Neuron (in vitro differentiated cells): Measurements from ENCODE around the gene ZRANB1.
"Not testable (repeated sequence)": the region's sequence is repeated elsewhere in the genome, so short reads cannot be mapped to it uniquely, and the experiment has no call there.

Source experiments
- H2AFZ ChIP-seq: one replicate; pipeline ENCODE4 v1.6.1; 2013; ENCODE audit warnings: low read depth, mild to moderate bottlenecking, inconsistent platforms, low read length, moderate library complexity
- H3K27me3 ChIP-seq: one replicate; pipeline ENCODE4 v1.6.1; 2013; ENCODE audit warnings: low read length; ENCODE audit not compliant: insufficient read depth
- H3K36me3 ChIP-seq: one replicate; pipeline ENCODE4 v1.6.1; 2013; ENCODE audit warnings: low read length; ENCODE audit not compliant: insufficient read depth
- H3K4me1 ChIP-seq: one replicate; pipeline ENCODE4 v1.6.1; 2013; ENCODE audit warnings: low read length; ENCODE audit not compliant: insufficient read depth
- H3K4me3 ChIP-seq: 2 replicates; pipeline ENCODE4 v1.5.1; 2013; ENCODE audit warnings: mild to moderate bottlenecking, low read length, moderate library complexity
- H3K9me3 ChIP-seq: one replicate; pipeline ENCODE4 v1.6.1; 2013; ENCODE audit warnings: low read length

ZRANB1 gene

GRCh38 chr10:124913167-124913566 lies 28.8 kb upstream of the ZRANB1 start:
- H2AFZ ChIP-seq = no peak overlapping the region
- no peaks in the 10 kb centered on the region for H3K27me3 ChIP-seq
- H3K9me3 ChIP-seq = no peaks in the 10 kb centered on the region
- peaks cover 16% of the 10 kb centered on the region for H3K4me1 ChIP-seq
- H3K36me3 ChIP-seq = no peaks in the 10 kb centered on the region
- H3K4me3 ChIP-seq = no peak overlapping the region

- not testable (repeated sequence) for H3K9me3 ChIP-seq, H3K27me3 ChIP-seq, H3K36me3 ChIP-seq, H3K4me3 ChIP-seq, H2AFZ ChIP-seq
- peaks cover 23% of the 10 kb centered on the region for H3K4me1 ChIP-seq
Measured at GRCh38 chr10:124914398-124914797, 27.5 kb upstream of the ZRANB1 start.

DNA sequence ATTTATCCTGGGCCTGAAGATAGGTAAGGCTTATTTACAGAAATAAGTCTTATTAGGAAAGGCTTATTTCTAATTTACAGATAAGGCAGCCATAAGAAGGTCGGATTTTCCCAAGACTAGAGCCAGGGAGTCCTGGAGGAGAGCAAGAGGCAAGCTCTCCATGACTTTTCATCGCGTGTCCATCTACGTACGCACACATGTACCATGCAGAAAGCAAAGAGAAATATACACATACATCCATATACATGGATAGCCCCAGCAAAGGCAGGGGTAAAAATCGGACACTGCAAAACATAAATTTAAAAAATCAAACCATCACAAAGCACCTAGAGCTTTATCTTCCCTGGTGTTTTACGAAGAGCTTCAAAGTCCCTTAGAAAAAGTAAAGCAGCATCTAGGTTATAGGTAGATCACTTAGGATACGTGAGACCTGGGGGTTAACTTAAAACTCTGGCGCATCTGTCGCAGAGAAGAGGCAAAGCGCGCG lies 25.8 kb upstream of the ZRANB1 start:
- Histone ChIP-seq H3K27me3 (no peaks in the 10 kb centered on the region), H2AFZ (peak overlapping the region; percentile 82), H3K9me3 (no peaks in the 10 kb centered on the region), H3K4me1 (peaks cover 19% of the 10 kb centered on the region), H3K4me3 (peak overlapping the region; percentile 95), H3K36me3 (no peaks in the 10 kb centered on the region)

GRCh38 chr10:124916585-124917427 lies 25.1 kb upstream of the ZRANB1 start:
- Histone ChIP-seq H3K36me3 (no peaks in the 10 kb centered on the region), H3K9me3 (no peaks in the 10 kb centered on the region), H3K4me3 (peak overlapping the region; percentile 95), H3K4me1 (peaks cover 15% of the 10 kb centered on the region), H3K27me3 (no peaks in the 10 kb centered on the region), H2AFZ (peak overlapping the region; percentile 82)

- Histone ChIP-seq H3K36me3 (peaks cover 2% of the 10 kb centered on the region), H3K9me3 (no peaks in the 10 kb centered on the region), H3K4me1 (peaks cover 15% of the 10 kb centered on the region), H2AFZ (peak overlapping the region; percentile 48), H3K27me3 (no peaks in the 10 kb centered on the region), H3K4me3 (peak overlapping the region; percentile 95)
Measured at GRCh38 chr10:124917428-124918190, 24.3 kb upstream of the ZRANB1 start.

DNA sequence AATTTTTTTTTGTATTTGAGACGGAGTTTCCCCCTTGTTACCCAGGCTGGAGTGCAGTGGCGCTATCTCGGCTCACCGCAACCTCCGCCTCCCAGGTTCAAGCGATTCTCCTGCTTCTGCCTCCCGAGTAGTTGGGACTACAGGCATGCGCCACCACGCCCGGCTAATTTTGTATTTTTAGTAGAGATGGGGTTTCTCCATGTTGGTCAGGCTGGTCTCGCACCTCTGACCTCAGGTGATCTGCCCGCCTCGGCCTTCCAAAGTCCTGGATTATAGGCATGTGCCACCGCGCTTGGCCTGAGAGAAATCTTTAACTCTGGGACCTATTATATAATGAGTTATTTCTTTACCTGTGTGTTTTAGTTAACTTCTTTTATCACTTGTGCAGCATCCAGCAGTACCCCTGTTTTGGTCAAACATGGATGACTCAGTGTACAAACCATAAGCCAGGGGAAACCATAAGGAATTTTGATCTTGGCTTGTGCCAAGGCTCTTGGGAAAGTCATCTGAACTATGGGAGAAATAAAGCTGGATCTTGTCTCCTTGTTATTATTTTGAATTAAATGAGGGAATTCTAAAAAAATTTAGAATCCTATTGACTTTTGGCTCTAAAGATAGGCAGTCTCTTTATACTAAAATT lies 23.6 kb upstream of the ZRANB1 start:
- Histone ChIP-seq H2AFZ (no peak overlapping the region), H3K9me3 (peaks cover 2% of the 10 kb centered on the region), H3K4me3 (peak overlapping the region; percentile 95), H3K36me3 (peaks cover 5% of the 10 kb centered on the region), H3K4me1 (peaks cover 15% of the 10 kb centered on the region), H3K27me3 (no peaks in the 10 kb centered on the region)

DNA sequence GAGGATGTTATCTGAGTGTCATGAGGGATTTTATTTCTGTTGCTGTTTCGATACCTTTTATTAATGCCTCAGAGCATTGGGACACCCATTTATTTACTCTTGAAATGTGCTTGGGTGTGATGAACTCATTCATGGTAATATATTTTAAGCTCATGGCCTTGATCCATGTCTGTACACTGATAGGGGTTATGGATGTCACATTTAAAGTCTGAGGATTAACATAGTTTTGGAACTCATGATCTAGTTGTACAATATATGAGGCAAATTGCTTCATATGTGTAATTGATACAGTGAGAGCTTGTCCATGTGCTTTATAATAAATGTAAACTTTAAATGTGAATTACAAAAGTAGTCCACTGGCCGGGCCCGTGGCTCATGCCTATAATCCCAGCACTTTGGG lies 23.0 kb upstream of the ZRANB1 start:
- no peak overlapping the region for H2AFZ ChIP-seq
- H3K27me3 ChIP-seq = no peaks in the 10 kb centered on the region
- peaks cover 8% of the 10 kb centered on the region for H3K36me3 ChIP-seq
- H3K4me3 ChIP-seq = peak overlapping the region; percentile 95
- H3K4me1 ChIP-seq = peaks cover 15% of the 10 kb centered on the region
- peaks cover 2% of the 10 kb centered on the region for H3K9me3 ChIP-seq

DNA sequence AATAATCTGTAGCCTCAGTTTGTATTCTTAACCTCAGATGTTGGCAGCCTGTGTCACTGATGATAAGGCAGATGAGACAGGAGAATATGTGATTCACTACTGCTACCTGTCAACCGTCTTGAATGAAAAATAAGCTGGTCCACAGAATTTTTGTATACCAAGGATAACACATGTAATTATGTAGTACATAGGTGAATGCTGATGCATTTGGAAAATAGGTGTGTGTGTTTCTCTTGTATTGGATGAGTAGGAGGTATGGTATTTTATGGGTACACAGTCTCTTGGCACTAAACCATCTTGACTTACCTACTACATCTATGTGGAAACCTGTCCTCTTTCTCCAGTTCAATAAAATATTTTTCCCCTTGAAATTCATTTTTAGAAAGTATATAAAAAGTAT lies 20.7 kb upstream of the ZRANB1 start:
- Histone ChIP-seq H3K9me3 (peaks cover 2% of the 10 kb centered on the region), H2AFZ (no peak overlapping the region), H3K4me3 (no peak overlapping the region), H3K4me1 (peaks cover 7% of the 10 kb centered on the region), H3K36me3 (peaks cover 8% of the 10 kb centered on the region), H3K27me3 (no peaks in the 10 kb centered on the region)

DNA sequence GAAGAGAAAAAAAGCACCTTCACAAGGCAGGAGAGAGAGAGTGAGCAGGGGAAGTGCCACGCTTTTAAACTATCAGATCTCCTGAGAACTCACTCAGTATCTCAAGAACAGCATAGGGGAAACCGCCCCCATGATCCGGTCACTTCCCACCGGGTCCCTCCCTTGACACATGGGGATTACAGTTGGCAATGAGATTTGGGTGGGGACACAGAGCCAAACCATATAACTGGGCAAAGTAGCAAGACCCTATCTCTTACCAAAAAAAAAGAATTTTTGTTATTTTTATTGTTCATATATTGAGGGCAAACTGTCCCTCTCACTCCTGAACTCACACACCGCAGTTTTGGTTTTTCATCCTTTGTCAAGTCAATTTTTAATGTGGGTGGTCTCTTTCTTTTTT lies 18.2 kb upstream of the ZRANB1 start:
- Histone ChIP-seq H3K4me1 (peaks cover 2% of the 10 kb centered on the region), H3K4me3 (no peak overlapping the region), H3K27me3 (no peaks in the 10 kb centered on the region), H3K9me3 (peaks cover 5% of the 10 kb centered on the region), H3K36me3 (peaks cover 20% of the 10 kb centered on the region), H2AFZ (no peak overlapping the region)

DNA sequence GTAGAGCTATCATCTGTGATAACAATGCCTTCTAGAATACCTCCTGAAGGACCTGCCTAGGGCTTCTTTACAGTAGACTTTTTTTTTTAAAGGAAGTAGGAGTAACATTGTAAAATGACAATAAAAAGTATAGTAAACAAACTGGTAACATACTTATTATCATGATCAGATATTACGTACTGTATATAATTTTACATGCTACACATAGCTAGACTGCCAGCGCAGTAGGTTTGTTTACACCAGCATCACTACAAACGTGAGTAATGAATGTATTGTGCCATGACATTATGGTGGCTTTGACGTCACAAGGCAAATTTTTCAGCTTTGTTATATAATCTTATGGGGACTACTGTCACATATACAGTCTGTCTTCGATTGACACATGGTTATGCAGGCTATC lies 15.4 kb upstream of the ZRANB1 start:
- Histone ChIP-seq H3K9me3 (peaks cover 13% of the 10 kb centered on the region), H3K36me3 (peaks cover 23% of the 10 kb centered on the region), H3K4me1 (no peaks in the 10 kb centered on the region), H3K4me3 (no peak overlapping the region), H2AFZ (no peak overlapping the region), H3K27me3 (no peaks in the 10 kb centered on the region)

GRCh38 chr10:124928087-124928486 lies 13.8 kb upstream of the ZRANB1 start:
- Histone ChIP-seq H2AFZ (no peak overlapping the region), H3K4me3 (no peak overlapping the region), H3K27me3 (no peaks in the 10 kb centered on the region), H3K4me1 (no peaks in the 10 kb centered on the region), H3K9me3 (peaks cover 13% of the 10 kb centered on the region), H3K36me3 (peaks cover 20% of the 10 kb centered on the region)

DNA sequence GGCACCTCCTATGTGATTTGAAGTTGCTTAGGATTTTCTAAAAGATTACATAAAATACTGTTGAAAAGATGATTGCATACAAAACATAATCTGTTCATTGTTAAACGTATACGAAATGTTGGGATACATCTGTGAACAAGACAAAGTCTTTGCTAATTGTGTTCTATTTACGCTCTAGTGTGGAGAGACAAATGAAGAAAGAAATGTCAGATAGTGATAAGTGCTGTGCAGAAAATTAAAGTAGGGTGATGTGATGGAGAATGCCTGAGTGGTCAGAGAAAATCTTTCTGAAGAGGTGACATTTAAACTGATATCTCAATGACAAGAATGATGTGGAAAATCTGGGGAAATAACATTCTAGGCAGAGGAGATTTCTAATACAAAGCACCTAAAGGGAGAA lies 13.4 kb upstream of the ZRANB1 start:
- Histone ChIP-seq H3K4me3 (no peak overlapping the region), H3K36me3 (peaks cover 18% of the 10 kb centered on the region), H3K9me3 (peaks cover 13% of the 10 kb centered on the region), H2AFZ (no peak overlapping the region), H3K27me3 (no peaks in the 10 kb centered on the region), H3K4me1 (no peaks in the 10 kb centered on the region)

DNA sequence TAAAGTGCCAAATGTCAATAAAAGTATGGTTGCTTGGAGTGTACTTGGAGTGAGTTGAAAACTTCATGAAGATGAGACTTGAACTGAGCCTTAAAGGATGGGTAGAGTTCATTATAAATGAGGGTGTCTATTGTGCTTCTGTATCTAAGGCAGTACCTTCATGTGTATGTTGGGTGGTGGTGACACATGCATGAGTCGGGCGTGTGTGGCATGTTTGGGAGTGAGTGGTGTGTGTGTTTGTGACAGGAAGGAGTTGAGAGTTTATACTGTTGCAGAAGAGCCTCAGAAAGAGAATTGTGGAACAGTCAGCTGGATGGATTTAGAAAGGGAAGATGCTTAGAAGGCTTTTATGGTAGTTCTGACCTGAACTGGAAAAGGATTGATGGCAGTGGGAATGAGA lies 6.0 kb upstream of the ZRANB1 start:
- no peak overlapping the region for H2AFZ ChIP-seq
- H3K27me3 ChIP-seq = no peaks in the 10 kb centered on the region
- H3K4me1 ChIP-seq = no peaks in the 10 kb centered on the region
- H3K4me3 ChIP-seq = no peak overlapping the region
- peaks cover 2% of the 10 kb centered on the region for H3K36me3 ChIP-seq
- peaks cover 8% of the 10 kb centered on the region for H3K9me3 ChIP-seq
